Hepatocyte (in vitro differentiated cells): ENCODE measurements around the gene BICD2.

Experiments
- CTCF ChIP-seq: fragments of 200-600 bp; sonication (generic); IDR thresholded peaks from 2 replicates; pipeline ENCODE4 v1.5.1; 2016; ENCODE audit warnings: antibody characterized with exemption, mild to moderate bottlenecking; ENCODE audit not compliant: poor library complexity
- EZH2 ChIP-seq: fragments of 200-600 bp; sonication (generic); IDR thresholded peaks from 2 replicates; pipeline ENCODE4 v1.6.1; 2016; ENCODE audit warnings: antibody characterized with exemption, mild to moderate bottlenecking, borderline replicate concordance
- EZH2phosphoT487 ChIP-seq: fragments of 200-600 bp; sonication (generic); IDR thresholded peaks from one replicate; pipeline ENCODE4 v1.6.1; 2018; ENCODE audit warnings: antibody characterized with exemption, mild to moderate bottlenecking, low read depth, moderate library complexity; ENCODE audit not compliant: unreplicated experiment, severe bottlenecking

GRCh38 chr9:92745331-92745730 is 19.3 kb downstream of the BICD2 start:
- TF ChIP-seq CTCF (no peak), EZH2 (no peak), EZH2phosphoT487 (no peak)
